Dermis blood vessel endothelial cell (primary cell): ENCODE data around the gene SLC26A4. TPM values are rescaled to one million over a fixed set of nuclear protein-coding genes. Genes with fewer than 3 reads are reported as not detected.
"Not testable (repeated sequence)": the region's sequence is repeated elsewhere in the genome, so short reads cannot be mapped to it uniquely, and the experiment has no call there.

Experiments used
- DNase-seq: peaks from one replicate; pipeline ENCODE4 v3.0.0; 2010
- total RNA-seq: library from RNA; depleted of rRNA; stranded (reverse); fragments of >200 nt; gene quantifications from 2 replicates; pipeline ENCODE4 v1.2.3, GENCODE V29; 2014

Gene SLC26A4
- total RNA-seq = 8.0 and 9.4 TPM in 2 replicates

DNA sequence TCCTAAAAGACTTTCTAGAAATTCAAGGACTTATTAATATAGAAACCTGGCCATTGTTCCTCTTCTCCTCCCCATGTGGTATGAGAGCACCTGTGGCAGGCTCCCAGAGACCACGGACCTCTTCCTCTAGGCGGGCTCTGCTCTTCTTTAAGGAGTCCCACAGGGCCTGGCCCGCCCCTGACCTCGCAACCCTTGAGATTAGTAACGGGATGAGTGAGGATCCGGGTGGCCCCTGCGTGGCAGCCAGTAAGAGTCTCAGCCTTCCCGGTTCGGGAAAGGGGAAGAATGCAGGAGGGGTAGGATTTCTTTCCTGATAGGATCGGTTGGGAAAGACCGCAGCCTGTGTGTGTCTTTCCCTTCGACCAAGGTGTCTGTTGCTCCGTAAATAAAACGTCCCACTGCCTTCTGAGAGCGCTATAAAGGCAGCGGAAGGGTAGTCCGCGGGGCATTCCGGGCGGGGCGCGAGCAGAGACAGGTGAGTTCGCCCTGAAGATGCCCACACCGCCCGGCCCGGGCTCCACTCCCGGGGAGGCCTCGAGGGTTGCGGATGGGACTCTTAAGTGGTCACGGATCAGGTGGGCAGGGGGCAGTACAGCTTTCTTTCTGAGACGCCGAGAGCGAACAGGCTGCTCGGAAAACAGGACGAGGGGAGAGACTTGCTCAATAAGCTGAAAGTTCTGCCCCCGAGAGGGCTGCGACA lies at the start of gene SLC26A4:
TSS of gene SLC26A4 (plus strand) at position 448 of the 700 bp plus-strand sequence. CDS start 814 bp downstream, outside the sequence.
- peak; percentile 15 for DNase-seq

DNA sequence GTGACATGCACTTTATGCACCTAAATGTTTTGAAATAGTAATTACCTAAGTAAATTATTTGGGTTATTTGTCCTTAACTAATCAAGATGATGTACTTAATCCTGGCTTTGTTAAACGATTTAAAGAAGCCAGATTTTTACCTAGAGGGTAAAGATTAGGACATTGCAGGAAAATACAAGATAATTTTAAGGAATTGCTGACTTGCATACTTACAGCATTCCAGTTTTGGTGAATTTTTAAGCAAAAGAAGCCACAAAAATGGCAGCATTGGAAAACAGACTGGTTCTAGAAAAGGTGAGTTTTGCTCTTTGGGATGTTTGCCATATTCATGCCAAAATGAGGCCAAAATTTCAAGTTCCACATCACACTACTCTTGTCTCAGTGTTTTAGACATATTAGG lies 47.2 kb upstream of the SLC26A4 start:
- DNase-seq = no peak

DNA sequence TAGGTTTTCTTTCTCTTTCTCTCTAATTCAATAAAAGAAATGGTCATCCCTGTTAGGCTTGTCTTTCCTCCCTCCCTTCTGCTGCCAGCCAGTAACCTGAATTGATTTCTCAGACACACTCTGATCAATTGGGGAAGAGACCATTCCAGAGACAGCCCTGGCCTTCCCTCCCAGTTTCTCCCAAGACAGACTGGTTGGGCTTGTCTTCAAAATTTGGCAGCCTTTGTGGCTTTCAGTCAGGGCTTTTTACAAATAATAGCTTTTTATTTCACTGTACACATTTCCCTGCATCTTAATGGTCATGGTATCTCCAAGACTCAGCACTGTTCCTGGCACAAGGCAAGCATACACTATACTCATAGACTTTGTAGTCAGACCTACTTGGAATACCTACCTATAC lies 46.7 kb upstream of the SLC26A4 start:
- no peak for DNase-seq

DNA sequence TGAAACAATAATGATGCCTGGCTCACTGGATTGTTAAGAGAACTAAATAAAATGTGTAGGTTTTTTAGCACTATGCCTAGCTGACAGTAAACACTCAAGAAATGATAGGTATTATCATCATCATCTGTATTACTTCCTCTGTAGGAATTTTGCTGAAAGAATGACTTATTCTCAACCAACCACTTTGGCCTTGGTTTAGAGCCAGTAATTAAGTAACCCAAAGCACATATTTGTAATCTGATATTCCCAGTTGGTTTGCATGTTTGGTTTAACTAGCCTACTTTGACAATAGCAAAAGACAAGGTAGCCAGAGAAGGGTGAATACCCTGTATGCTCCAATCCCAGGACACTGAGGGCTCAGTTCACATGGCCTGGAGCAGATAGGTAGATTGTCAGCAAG lies 46.2 kb upstream of the SLC26A4 start:
- DNase-seq = no peak

DNA sequence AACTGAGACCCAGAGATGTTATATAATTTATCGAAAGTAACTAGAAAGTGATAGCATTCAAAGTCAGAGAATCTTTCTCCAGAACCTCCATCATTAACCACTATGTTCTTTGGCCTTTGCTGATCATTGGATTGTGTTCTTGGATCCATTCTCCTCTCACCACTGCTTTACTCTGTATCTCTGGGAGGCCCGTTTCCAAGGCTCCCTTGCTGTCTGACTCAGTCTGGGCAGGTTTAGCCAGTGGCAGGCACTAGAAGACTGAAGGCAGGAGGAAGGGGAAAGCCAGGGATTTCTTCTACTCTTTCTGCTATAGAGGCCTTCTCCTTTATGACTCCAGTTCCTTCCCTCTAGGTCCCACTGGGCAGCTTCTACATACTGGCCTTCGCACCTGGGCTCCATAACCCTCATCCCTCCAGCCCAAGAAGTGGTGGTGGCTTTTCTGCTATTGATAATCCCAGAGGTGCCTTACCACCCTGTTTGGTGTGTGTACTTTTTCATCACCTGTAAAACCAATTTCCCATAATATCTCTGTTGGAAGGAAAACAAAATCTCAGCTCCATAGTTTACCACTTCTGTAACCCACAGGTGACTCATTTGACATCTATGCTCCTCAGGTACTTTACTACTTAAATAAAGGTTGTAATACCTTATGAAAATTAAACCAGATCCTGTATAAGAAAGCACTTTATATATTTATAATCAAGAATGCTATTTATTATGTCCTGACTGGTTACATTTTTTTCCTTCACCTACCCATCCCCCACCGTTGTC lies 44.5 kb upstream of the SLC26A4 start:
- DNase-seq = no peak

DNA sequence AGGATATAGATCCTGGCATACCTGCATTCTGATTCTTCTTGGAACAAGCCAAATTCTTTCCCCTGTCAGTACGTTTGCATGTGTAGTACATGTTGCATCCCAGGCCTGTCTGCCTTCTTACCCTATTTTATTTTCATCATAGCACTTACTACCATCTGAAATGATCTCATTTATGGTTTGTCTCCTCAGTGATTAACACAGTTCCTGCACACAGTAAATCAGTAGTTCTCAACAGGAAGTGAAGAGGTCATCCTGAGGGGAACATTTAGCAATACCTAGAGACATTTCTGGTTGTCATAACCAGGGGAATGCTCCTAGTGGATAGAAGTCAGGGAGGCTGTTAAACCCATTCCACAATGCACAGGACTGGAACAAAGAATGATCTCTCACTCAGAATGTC lies 38.2 kb upstream of the SLC26A4 start:
- peak; percentile 77 for DNase-seq

DNA sequence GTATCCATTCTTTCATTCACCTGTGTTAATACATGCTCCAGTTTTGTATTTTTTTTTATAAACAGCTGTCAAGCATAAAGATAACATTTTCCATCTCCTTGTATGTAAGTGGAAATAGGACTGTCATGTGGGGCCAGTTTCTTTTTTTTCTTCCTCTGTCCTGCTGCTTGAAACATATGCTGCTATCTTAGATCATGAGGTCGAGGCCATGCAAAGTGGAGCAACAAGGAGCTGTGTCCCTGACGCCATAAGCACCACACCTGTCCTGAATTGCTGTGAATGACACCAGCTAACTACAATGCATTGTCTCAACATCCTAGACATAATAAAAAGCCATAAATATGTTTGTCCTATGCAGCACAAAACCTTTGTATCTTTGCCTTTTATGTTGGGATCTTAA lies 37.7 kb upstream of the SLC26A4 start:
- no peak for DNase-seq

DNA sequence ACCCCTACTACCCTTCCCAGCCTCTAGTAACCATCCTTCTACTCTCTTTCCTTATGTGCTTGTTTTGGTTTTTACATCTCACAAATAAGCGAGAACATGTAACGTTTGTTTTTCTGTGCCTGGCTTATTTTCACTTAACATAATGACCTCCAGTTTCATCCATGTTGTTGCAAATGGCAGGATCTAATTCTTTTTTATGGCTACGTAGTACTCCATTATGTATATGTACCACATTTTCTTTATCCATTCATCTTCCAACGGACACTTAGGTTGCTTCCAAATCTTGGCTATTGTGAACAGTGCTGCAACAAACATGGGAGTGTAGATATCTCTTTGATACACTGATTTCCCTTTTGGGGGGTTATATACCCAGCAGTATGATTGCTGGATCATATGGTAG lies 33.6 kb upstream of the SLC26A4 start:
- no peak for DNase-seq

DNA sequence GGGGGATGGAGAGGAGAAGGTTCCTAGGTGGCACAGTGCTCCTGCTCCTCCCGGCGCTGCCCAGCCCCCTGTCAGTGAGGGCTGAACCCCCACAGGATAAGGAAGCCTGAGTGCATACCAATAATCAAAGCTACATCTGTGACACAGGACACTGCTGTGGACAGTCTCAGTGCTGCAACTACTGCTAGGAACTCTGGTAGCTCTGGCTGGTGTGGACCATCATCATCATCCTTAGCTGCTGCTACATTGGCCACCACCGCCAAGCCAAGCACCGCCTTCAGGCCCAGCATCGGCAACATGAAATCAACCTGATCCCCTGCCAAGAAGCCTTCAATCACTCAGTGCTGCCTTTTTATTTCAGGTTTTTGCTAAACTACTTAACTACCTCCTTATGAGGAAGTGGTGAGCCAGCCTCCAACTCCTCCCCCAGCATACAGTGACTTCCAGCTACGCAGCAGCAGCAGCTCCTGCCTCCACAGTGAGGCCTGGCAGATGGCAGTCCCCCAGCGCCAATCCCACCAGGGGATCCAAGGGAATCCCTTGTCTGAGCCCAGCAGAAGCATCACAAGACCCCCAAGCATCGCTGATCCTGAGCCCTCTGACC lies 32.1 kb upstream of the SLC26A4 start:
- DNase-seq = no peak

DNA sequence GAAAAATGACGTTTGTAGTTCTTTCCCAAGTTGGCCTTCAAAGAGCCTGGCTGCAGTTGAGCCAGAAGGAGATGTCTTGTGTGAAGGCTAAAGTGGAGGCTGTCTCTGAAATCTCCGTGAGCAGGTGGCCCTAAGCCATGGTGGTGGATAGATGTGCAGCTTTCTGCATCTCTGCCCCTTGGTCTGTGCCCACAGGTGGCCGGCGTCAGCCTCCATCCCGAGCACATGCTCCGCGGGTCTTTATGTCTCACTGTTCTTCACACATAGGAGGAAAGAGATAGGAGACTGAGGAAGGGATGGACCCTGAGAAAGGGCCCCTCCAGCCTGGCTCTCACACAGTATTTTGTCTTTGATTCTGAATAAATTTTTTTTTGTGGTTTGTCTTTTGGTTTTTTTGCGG lies 30.3 kb upstream of the SLC26A4 start:
- DNase-seq = no peak

DNA sequence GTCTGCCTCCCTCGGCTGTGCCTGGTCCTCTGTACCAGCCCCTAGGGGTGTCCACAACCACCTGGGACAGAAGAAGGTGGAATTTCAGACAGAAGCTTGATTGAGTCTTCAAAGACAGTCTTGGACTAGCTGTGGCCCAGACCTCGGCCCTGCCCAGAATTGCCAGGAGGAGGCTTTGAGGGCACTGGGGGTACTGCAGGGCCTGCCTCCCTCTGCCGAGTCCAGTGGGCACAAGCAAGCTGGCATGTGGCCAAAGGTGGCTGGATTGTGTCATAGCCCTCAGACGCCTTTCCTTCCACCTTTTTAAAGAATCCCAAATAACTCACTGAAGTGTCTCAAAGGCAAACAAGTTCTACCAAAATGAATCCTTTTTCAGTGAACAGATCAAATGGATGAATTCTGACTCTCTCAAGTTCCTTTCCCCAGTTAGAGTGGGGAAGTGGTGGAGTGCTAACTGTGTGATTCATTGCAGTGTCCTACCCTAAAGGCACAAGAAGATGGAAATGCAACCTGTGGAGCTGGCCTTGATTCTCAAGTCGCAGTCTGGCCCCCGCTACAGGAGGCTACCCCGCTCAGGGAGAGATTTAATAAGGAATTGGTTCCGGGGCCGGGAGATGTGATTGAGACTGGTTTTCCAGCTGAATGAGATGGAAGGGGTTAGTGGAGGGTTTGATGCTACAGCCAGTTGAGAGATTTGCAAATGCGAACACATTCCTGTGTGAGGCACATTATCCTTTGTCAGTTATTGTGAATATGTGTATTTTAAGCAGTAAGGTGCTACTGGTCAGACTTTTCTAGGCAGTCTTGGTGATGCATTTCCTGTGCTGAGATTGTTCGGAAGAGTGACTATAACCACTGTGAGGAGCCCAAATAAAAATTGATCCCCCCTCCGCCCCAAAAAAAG lies 28.8 kb upstream of the SLC26A4 start:
- DNase-seq = no peak

DNA sequence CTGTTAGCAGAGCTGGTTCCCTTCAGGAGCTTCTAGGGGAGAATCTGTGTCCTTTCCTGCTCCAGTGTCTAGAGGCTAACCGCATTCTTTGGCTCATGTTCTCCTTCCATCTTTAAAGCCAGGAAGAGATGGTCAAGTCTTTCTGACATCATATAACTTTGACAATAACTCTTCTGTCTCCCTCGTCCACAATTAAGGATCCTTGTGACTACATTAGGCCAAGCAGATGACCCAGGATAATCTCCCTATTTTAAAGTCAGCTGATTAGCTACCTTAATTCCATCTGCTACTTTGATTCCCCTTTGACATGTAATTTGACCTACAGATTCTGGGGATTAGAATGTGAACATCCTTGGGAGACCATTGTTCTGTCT lies 28.1 kb upstream of the SLC26A4 start:
- no peak for DNase-seq

DNA sequence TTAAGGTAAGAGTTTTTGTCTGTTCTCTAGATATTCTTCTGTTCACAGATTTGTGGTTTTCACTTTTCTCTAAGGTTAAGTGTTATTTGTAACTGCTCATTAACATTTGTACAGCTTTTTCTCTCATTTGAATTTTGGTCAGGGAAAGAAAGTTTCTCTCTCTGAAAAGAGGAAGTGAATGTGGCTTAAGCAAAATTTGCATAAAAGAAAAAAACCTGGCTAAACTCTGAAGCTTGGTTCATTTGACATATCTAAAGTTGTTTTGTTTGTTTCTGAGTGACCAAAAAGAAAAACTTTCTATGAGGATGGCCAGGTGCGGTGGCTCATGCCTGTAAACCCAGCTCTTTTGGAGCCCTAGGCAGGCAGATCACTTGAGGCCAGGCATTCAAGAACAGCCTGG lies 22.0 kb upstream of the SLC26A4 start:
- DNase-seq = no peak

DNA sequence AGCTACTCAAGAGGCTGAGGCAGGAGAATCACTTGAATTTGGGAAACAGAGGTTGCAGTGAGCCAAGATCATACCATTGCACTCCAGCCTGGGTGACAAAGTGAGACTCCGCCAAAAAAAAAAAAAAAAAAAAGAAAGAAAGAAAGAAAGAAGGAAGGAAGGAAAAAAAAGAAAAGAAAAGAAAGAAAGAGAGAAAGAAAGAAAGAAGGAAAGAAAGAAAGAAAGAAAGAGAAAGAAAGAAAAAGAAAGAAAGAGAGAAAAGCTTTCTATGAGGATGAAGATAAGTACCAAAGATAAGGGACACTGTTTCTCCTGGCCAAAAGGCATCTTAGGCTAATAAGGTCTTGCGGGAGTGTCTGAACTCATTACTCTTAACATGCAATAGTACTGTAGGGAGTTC lies 21.6 kb upstream of the SLC26A4 start:
- not testable (repeated sequence) for DNase-seq

DNA sequence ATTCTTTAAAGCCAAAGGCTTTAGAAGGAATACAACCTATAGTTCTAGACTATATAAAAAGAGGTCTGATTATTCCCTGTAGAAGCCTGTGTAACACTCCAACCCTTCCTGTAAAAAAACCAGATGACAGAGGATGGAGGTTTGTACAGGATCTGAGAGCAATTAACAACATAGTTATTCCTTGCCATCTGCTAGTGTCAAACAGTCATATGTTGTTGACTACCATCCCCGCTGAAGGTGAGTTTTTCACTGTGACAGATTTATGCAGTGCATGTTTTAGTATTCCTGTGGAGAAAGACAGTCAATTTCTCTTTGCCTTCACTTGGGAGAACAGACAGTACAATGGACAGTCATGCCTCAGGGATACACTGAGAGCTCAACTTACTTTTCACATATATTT lies 19.0 kb upstream of the SLC26A4 start:
- no peak for DNase-seq

DNA sequence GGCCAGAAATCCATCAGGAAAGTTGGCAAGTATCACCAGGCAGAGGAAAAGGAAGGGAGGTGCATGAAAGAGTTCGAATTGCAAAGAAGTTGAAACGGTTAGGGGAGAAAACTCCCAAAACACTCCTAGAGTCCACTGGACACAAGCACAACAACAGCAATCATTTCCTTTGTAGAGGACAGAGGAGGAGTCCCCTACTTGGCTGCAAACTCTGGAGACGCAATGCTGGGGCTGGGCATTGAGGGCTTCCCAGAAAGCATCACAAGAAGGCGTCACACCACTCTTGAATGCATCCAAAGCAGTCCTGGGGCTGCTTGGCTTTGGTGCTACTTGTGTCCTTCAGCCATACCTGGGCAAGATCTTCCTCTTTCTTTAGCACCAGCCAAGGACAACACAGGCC lies 18.1 kb upstream of the SLC26A4 start:
- no peak for DNase-seq

DNA sequence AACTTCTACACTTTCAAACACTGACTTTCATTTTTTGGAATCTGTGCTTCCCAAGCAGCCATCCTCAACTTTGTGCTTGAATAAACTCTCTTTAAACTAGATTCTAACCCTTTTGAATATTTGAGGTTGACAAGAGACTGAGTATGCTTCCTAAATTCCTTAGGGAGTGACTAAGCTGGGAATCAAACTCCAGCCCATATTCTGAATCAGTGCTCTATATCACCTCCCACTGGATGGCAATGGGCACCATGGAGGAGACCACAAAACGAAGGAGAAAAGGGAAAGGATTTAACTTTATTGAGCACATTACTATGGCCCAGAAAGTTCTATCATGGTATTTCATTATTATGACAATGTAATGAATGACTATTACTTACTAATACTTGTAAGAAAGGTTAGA lies 17.2 kb upstream of the SLC26A4 start:
- no peak for DNase-seq

DNA sequence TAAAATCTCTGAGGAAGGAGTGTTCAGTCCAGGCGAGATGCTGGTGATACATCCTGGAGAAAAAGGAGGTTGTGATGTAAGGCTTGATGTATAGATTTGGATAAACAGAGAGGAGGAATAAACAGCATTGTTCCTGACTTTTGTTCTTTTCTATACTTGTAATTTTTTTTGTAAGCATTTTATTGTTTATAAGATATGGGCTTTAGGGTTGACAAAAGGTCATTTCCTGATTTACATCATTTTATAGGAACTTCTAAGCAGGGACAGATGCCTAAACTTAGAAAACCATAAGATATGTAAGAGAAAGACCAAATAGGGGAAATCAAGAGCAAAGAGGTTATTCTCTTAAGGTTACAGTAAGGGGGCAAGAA lies 16.7 kb upstream of the SLC26A4 start:
- no peak for DNase-seq

DNA sequence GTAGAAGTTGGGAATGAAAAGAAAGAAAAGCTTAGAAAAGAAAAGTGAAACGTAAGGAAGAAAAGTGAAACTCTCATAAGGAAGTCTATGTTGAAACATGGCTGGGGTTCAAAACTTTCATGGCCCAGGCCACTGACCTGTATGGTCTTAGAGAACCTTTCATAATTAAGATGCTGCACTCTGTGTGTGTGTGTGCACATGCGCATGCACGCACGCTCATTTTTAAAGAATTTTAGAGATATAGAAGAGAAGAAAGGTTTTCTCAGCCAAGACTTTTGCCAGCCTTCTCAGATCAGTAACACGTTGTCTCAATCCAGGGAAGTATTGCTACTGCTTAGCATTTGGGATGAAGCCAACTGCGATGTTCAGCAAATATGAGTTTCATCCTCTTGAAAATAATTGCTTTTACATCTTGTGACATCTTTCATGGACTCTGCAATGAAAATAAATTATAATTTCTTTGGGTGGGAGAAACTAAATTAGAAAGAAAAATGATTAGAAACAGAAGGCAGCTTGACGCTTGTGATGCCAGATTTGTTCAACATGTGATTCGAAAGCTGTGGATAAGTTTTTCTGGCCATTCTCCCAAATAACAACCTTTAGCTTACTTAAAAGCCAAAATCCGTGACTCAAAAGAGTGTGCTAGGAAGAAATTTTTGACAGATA lies 16.2 kb upstream of the SLC26A4 start:
- no peak for DNase-seq

DNA sequence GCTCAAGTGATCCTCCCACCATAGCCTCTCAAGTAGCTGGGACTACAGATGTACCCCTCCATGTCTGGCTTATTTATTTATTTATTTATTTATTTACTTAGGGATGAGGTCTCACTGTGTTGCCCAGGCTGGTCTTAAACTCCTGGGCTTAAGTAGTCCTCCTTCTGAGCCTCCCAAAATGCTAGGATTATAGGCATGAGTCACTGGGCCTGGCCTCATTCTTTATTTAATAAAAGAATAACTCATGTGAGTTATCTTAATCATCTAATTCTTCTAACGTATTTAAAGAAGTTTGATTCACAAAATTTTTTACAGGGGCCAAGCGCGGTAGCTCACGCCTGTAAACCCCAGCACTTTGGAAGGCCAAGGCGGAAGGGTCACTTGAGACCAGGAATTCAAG lies 8.0 kb upstream of the SLC26A4 start:
- no peak for DNase-seq

DNA sequence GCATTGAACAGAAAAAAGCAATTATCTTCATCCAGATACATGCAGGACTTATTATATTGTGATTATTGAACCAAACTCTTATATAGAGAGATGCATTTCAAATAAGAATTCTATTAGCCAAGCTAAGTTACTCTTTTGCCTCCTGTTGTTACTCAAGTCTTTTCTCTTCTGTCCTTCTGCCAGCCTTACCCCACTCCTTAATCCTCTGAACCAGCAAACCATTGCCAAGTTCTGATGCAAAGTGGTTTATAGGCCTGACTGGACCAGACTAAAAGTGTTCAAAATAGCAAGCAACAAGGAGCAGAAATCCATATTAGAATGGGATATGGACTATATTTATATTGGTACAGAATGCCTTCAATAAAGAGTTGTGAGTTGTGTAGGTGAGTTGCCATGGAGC lies 2.2 kb upstream of the SLC26A4 start:
- no peak for DNase-seq

DNA sequence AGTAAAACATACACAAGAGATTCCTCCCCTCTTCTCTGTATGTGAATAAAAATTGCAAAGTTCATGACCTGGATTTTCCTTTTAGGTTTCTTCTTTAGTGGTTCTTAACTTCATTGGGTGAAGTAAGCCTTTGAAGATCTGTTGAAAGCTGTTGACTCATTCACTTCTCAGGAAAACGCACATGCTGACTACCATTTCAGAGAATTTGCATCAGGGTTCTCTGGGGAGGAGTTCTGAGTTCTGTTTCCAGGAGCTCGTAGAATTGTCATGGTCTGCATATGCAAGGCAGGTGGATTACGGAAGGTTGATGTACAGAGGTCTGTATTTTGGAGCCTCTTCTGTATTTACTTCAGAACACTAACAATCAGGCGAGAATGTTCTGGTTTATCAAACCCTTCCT lies 962 bp upstream of the SLC26A4 start:
- DNase-seq = peak; percentile 34
